Kidney epithelial cell (primary cell): Measurements from ENCODE around the gene AGAP3. TPM values are rescaled to one million over a fixed set of nuclear protein-coding genes. Genes with fewer than 3 reads are reported as not detected.

ENCODE experiments used
- DNase-seq: peaks from one replicate; pipeline ENCODE4 v3.0.0-alpha.2; 2010; ENCODE audit warnings: low read depth
- H3K27me3 ChIP-seq: 2 replicates; pipeline ENCODE4 v1.6.0; 2011; ENCODE audit warnings: low read length; ENCODE audit not compliant: control insufficient read depth, insufficient read depth
- H3K36me3 ChIP-seq: 2 replicates; pipeline ENCODE4 v1.5.1; 2011; ENCODE audit warnings: low read length; ENCODE audit not compliant: control insufficient read depth, insufficient read depth
- H3K4me3 ChIP-seq: 2 replicates; pipeline ENCODE4 v1.5.1; 2011; ENCODE audit warnings: low read depth, mild to moderate bottlenecking, control low read depth, low read length
- total RNA-seq: library from RNA; depleted of rRNA; stranded (reverse); fragments of >200 nt; gene quantifications from 2 replicates; pipeline ENCODE4 v1.2.3, GENCODE V29; 2015
- TF ChIP-seq, protein P1 (sequence below): IDR thresholded peaks from 2 replicates; pipeline ENCODE4 v1.5.1; 2011; ENCODE audit warnings: mild to moderate bottlenecking, moderate library complexity, low read length, control low read depth, inconsistent platforms; ENCODE audit not compliant: insufficient read depth, poor library complexity, severe bottlenecking

The AGAP3 gene
- total RNA-seq, 1 donor from 2014 or later, result 77.4 TPM

GRCh38 chr7:151135525-151135845, 49.2 kb downstream of the AGAP3 start:
- H3K27me3 ChIP-seq, result no peaks in the 10 kb centered on the region
- H3K36me3 ChIP-seq, result peaks cover 2% of the 10 kb centered on the region
- no peak for DNase-seq
- TF ChIP-seq, protein P1, sequence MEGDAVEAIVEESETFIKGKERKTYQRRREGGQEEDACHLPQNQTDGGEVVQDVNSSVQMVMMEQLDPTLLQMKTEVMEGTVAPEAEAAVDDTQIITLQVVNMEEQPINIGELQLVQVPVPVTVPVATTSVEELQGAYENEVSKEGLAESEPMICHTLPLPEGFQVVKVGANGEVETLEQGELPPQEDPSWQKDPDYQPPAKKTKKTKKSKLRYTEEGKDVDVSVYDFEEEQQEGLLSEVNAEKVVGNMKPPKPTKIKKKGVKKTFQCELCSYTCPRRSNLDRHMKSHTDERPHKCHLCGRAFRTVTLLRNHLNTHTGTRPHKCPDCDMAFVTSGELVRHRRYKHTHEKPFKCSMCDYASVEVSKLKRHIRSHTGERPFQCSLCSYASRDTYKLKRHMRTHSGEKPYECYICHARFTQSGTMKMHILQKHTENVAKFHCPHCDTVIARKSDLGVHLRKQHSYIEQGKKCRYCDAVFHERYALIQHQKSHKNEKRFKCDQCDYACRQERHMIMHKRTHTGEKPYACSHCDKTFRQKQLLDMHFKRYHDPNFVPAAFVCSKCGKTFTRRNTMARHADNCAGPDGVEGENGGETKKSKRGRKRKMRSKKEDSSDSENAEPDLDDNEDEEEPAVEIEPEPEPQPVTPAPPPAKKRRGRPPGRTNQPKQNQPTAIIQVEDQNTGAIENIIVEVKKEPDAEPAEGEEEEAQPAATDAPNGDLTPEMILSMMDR, result no peak
- no peak overlapping the region for H3K4me3 ChIP-seq

DNA sequence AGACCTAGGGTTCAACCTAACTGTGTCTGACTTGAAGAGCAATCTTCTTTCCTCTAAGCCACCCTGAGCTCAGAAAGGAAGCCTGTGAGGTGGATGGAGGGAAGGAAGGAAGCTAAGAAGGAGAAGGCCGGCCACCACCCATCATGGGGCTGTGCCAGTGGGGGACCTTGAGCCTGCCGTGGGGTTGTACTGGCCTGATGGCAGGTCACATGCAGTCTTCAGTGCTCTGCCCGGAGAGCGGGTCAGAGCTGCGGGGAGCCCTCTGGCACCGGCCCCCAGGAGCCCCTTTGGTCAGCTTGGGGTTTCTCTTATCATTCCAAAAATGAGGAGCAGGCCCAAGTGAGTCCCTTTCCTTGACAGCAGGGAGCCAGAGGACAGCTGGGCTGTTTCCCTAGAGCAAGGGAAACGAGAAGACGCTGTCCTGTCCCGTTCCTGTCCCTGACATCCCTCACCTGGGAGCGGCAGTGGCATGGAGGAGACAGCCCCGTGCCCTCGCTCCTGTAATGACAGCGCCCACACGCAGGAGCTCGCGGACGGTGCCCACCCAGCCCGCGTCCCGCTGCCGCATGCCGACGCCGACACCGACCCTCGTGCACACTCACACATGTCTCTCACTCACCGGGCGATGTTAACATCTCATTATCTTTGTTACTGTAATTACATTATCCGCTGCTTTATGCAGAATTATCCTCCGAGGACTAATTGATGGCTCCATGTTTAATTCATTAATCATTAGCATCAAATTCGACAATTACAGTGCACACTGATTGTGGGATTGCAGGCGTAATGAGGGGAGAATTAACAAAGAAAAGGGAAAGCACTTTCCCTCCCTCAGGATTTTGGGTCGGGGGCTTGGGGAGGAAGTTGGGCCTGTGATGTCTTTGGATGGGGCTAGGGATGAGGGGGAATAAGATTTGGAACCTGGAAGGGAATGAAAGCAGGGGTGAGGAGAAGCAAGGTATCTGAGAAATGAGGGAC, 49.9 kb downstream of the AGAP3 start:
- peaks cover 2% of the 10 kb centered on the region for H3K36me3 ChIP-seq
- no peak overlapping the region for H3K4me3 ChIP-seq
- TF ChIP-seq, protein P1, result no peak
- DNase-seq, result no peak
- no peaks in the 10 kb centered on the region for H3K27me3 ChIP-seq

GRCh38 chr7:151137076-151137675, 50.9 kb downstream of the AGAP3 start:
- Histone ChIP-seq H3K27me3 (no peaks in the 10 kb centered on the region), H3K36me3 (peaks cover 3% of the 10 kb centered on the region), H3K4me3 (no peak overlapping the region)
- TF ChIP-seq, protein P1, result no peak
- no peak for DNase-seq

DNA sequence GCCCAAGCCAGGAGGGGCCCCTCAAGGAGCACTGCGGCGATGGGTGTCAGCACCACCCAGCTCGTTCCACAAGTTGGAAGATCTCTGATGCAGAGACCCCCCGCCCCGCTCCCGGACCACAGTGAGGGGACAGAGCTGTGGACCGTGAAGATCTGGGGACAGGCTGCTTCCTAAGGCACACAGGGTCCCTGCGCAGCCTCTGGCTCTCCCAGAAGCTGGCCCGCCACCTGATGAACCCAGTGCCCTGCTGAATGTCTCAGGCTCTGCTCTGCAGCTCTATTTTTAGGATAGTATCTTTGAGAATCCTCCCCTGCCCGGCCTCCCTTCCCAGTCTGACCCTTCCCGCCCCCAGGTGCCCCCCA, 51.5 kb downstream of the AGAP3 start:
- H3K27me3 ChIP-seq, result no peaks in the 10 kb centered on the region
- H3K36me3 ChIP-seq, result peaks cover 3% of the 10 kb centered on the region
- no peak overlapping the region for H3K4me3 ChIP-seq
- no peak for DNase-seq
- TF ChIP-seq, protein P1, result no peak

- H3K27me3 ChIP-seq, result no peaks in the 10 kb centered on the region
- peaks cover 3% of the 10 kb centered on the region for H3K36me3 ChIP-seq
- TF ChIP-seq, protein P1, result no peak
- no peak overlapping the region for H3K4me3 ChIP-seq
- DNase-seq, result no peak
Measured at GRCh38 chr7:151138153-151138851, 52.0 kb downstream of the AGAP3 start.
